HepG2 (cell line): ENCODE measurements around the gene ACSF3. TPM values are rescaled to one million over a fixed set of nuclear protein-coding genes. Genes with fewer than 3 reads are reported as not detected.

ENCODE experiments used
- ATF2 ChIP-seq: sonication (generic); formaldehyde crosslinking; IDR thresholded peaks from 2 replicates; pipeline ENCODE4 v1.4.0; 2020; ENCODE audit warnings: missing genetic modification reagents
- FOXM1 ChIP-seq: sonication (generic); formaldehyde crosslinking; IDR thresholded peaks from 2 replicates; pipeline ENCODE4 v1.5.0; 2020; ENCODE audit warnings: missing genetic modification reagents
- GATA4 ChIP-seq: sonication (generic); IDR thresholded peaks from 2 replicates; pipeline ENCODE4 v1.6.1; 2016; ENCODE audit warnings: antibody characterized with exemption, low read depth, borderline replicate concordance
- HHEX ChIP-seq: IDR thresholded peaks from 2 replicates; pipeline ENCODE4 v1.6.1; 2016; ENCODE audit warnings: control low read depth
- KLF12 ChIP-seq: sonication (generic); formaldehyde crosslinking; IDR thresholded peaks from 2 replicates; pipeline ENCODE4 v1.4.0; 2020; ENCODE audit warnings: missing genetic modification reagents, borderline replicate concordance
- RARA ChIP-seq: IDR thresholded peaks from 2 replicates; pipeline ENCODE4 v1.6.1; 2016; ENCODE audit warnings: missing genetic modification reagents, missing compliant biosample characterization
- REXO4 ChIP-seq: sonication (generic); formaldehyde crosslinking; IDR thresholded peaks from 2 replicates; pipeline ENCODE4 v1.8.0; 2022; ENCODE audit warnings: missing genetic modification reagents, mild to moderate bottlenecking, borderline replicate concordance
- SETDB1 ChIP-seq: sonication (generic); formaldehyde crosslinking; IDR thresholded peaks from 2 replicates; pipeline ENCODE4 v1.5.1; 2020; ENCODE audit warnings: missing genetic modification reagents, mild to moderate bottlenecking, borderline replicate concordance
- TOPORS ChIP-seq: sonication (generic); formaldehyde crosslinking; IDR thresholded peaks from 2 replicates; pipeline ENCODE4 v1.8.0; 2023; ENCODE audit warnings: mild to moderate bottlenecking, missing genetic modification reagents
- ZC3H13 ChIP-seq: sonication (generic); formaldehyde crosslinking; IDR thresholded peaks from 2 replicates; pipeline ENCODE4 v1.8.1; 2023; ENCODE audit warnings: mild to moderate bottlenecking, missing genetic modification reagents, moderate library complexity
- ZC3H4 ChIP-seq: sonication (generic); formaldehyde crosslinking; IDR thresholded peaks from 2 replicates; pipeline ENCODE4 v1.4.0; 2020; ENCODE audit warnings: missing genetic modification reagents, borderline replicate concordance
- ZFP62 ChIP-seq: sonication (generic); formaldehyde crosslinking; IDR thresholded peaks from 2 replicates; pipeline ENCODE4 v1.4.0; 2020; ENCODE audit warnings: missing genetic modification reagents
- ZNF136 ChIP-seq: sonication (generic); formaldehyde crosslinking; IDR thresholded peaks from 2 replicates; pipeline ENCODE4 v1.8.1; 2022; ENCODE audit warnings: low read depth, mild to moderate bottlenecking, moderate library complexity, missing genetic modification reagents
- ZNF264 ChIP-seq: sonication (generic); formaldehyde crosslinking; IDR thresholded peaks from 2 replicates; pipeline ENCODE4 v1.4.0; 2020; ENCODE audit warnings: missing genetic modification reagents
- ZNF317 ChIP-seq: sonication (generic); formaldehyde crosslinking; IDR thresholded peaks from 2 replicates; pipeline ENCODE4 v1.5.0; 2020; ENCODE audit warnings: mild to moderate bottlenecking, missing genetic modification reagents
- ZNF329 ChIP-seq: sonication (generic); formaldehyde crosslinking; IDR thresholded peaks from 2 replicates; pipeline ENCODE4 v1.9.0; 2021; ENCODE audit warnings: low read depth, mild to moderate bottlenecking, missing genetic modification reagents
- ZNF382 ChIP-seq: sonication (generic); formaldehyde crosslinking; IDR thresholded peaks from 2 replicates; pipeline ENCODE4 v1.5.0; 2020; ENCODE audit warnings: missing genetic modification reagents, mild to moderate bottlenecking, borderline replicate concordance
- ZNF468 ChIP-seq: sonication (generic); formaldehyde crosslinking; IDR thresholded peaks from 2 replicates; pipeline ENCODE4 v1.8.0; 2022; ENCODE audit warnings: mild to moderate bottlenecking, moderate library complexity, missing genetic modification reagents
- ZNF562 ChIP-seq: sonication (generic); formaldehyde crosslinking; IDR thresholded peaks from 2 replicates; pipeline ENCODE4 v1.8.0; 2022; ENCODE audit warnings: missing genetic modification reagents, borderline replicate concordance
- ZSCAN20 ChIP-seq: sonication (generic); formaldehyde crosslinking; IDR thresholded peaks from 2 replicates; pipeline ENCODE4 v1.4.0; 2020; ENCODE audit warnings: missing genetic modification reagents, mild to moderate bottlenecking, borderline replicate concordance
- ZSCAN22 ChIP-seq: sonication (generic); formaldehyde crosslinking; IDR thresholded peaks from 2 replicates; pipeline ENCODE4 v1.4.0; 2020; ENCODE audit warnings: mild to moderate bottlenecking, missing genetic modification reagents
- polyA plus RNA-seq, 8 experiments: library from polyadenylated mRNA; depleted of rRNA in 3 of 8; stranded (reverse) in 7 of 8; unstranded in 1 of 8; fragments of >200 nt; fragmentation: Illumina TruSeq in 4 of 8; extraction: Trizol in 4 of 8; gene quantifications; 2 replicates each; pipeline versions ENCODE4 v1.2.1 to v1.2.3, GENCODE V29; 2011 to 2016; ENCODE audit warnings: low read depth in 4 of 8, missing spikeins in 1 of 8, mixed read lengths in 1 of 8; ENCODE audit not compliant: insufficient read depth in 1 of 8
- total RNA-seq, 5 experiments: library from RNA; depleted of rRNA; stranded (reverse); fragments of >200 nt; fragmentation: Illumina TruSeq; extraction: Trizol; gene quantifications; 2 replicates each; pipeline ENCODE4 v1.2.3, GENCODE V29; 2016; ENCODE audit warnings: low read depth in 1 of 5
- TF ChIP-seq, protein P1 (sequence below): sonication (generic); formaldehyde crosslinking; IDR thresholded peaks from 2 replicates; pipeline ENCODE4 v1.4.0; 2020; ENCODE audit warnings: missing genetic modification reagents; ENCODE audit errors: not compliant biosample characterization
- TF ChIP-seq, protein P2 (sequence below): sonication (generic); formaldehyde crosslinking; IDR thresholded peaks from 2 replicates; pipeline ENCODE4 v1.9.0; 2021; ENCODE audit warnings: missing genetic modification reagents, mild to moderate bottlenecking, borderline replicate concordance
- TF ChIP-seq, protein P3 (sequence below): sonication (generic); formaldehyde crosslinking; IDR thresholded peaks from 2 replicates; pipeline ENCODE4 v1.5.1; 2020; ENCODE audit warnings: missing genetic modification reagents, mild to moderate bottlenecking, borderline replicate concordance

The ACSF3 gene
- total and polyA plus RNA-seq, 2 of the 13 experiments (the other 11 are each of a cell fraction or from before 2014, with no cell fraction given), result 14.9 to 30.6 TPM

GRCh38 chr16:89201439-89202377, 108.1 kb downstream of the ACSF3 start (continued):
- no peak for TF ChIP-seq HHEX (CRISPR knock-in tag)
- no peak for TF ChIP-seq SETDB1 (CRISPR knock-in tag)
- TF ChIP-seq ZC3H13 (CRISPR knock-in tag), result peak; percentile 8; the same call in 1 of the 2 replicates
- TF ChIP-seq, protein P1, sequence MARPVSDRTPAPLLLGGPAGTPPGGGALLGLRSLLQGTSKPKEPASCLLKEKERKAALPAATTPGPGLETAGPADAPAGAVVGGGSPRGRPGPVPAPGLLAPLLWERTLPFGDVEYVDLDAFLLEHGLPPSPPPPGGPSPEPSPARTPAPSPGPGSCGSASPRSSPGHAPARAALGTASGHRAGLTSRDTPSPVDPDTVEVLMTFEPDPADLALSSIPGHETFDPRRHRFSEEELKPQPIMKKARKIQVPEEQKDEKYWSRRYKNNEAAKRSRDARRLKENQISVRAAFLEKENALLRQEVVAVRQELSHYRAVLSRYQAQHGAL (CRISPR knock-in tag), result no peak
- TF ChIP-seq ATF2 (CRISPR knock-in tag), result no peak
- TF ChIP-seq, protein P2, sequence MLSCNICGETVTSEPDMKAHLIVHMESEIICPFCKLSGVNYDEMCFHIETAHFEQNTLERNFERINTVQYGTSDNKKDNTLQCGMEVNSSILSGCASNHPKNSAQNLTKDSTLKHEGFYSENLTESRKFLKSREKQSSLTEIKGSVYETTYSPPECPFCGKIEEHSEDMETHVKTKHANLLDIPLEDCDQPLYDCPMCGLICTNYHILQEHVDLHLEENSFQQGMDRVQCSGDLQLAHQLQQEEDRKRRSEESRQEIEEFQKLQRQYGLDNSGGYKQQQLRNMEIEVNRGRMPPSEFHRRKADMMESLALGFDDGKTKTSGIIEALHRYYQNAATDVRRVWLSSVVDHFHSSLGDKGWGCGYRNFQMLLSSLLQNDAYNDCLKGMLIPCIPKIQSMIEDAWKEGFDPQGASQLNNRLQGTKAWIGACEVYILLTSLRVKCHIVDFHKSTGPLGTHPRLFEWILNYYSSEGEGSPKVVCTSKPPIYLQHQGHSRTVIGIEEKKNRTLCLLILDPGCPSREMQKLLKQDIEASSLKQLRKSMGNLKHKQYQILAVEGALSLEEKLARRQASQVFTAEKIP (CRISPR knock-in tag), result no peak
- no peak for TF ChIP-seq ZNF562 (CRISPR knock-in tag)
- TF ChIP-seq ZNF264 (CRISPR knock-in tag), result no peak
- no peak for TF ChIP-seq ZNF136
- no peak for TF ChIP-seq TOPORS (CRISPR knock-in tag)
- no peak for TF ChIP-seq ZNF317 (CRISPR knock-in tag)
- no peak for TF ChIP-seq REXO4 (CRISPR knock-in tag)
- no peak for TF ChIP-seq ZSCAN22
- no peak for TF ChIP-seq ZC3H4
- TF ChIP-seq RARA, result no peak
- TF ChIP-seq ZSCAN20, result no peak
- TF ChIP-seq, protein P3, sequence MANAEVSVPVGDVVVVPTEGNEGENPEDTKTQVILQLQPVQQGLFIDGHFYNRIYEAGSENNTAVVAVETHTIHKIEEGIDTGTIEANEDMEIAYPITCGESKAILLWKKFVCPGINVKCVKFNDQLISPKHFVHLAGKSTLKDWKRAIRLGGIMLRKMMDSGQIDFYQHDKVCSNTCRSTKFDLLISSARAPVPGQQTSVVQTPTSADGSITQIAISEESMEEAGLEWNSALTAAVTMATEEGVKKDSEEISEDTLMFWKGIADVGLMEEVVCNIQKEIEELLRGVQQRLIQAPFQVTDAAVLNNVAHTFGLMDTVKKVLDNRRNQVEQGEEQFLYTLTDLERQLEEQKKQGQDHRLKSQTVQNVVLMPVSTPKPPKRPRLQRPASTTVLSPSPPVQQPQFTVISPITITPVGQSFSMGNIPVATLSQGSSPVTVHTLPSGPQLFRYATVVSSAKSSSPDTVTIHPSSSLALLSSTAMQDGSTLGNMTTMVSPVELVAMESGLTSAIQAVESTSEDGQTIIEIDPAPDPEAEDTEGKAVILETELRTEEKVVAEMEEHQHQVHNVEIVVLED (CRISPR knock-in tag), result no peak
- no peak for TF ChIP-seq ZFP62
- TF ChIP-seq ZNF329 (CRISPR knock-in tag), result no peak
- no peak for TF ChIP-seq ZNF468
- TF ChIP-seq FOXM1 (CRISPR knock-in tag), result no peak
- TF ChIP-seq KLF12, result peak; percentile 32; the same call in 1 of the 2 replicates
- no peak for TF ChIP-seq ZNF382 (CRISPR knock-in tag)
- TF ChIP-seq GATA4, result 0 out of 2 replicates have a peak, but pooled peaks have one; percentile 16
